Endothelial cell of umbilical vein (primary cell): ENCODE measurements around the gene ALG8. TPM values are rescaled to one million over a fixed set of nuclear protein-coding genes. Genes with fewer than 3 reads are reported as not detected.

Experiments used
- BruUV-seq: library from RNA; stranded (reverse); fragments of 400-500 nt; replicated peaks from 2 replicates; lab custom pipeline; 2021; lab: Mats Ljungman, UMichigan
- CTCF ChIA-PET: fragments of 300-600, 350-600 bp; sonication (Branson Sonifier 250); formaldehyde crosslinking; loops from one replicate; lab custom pipeline; 2021; ENCODE audit warnings: antibody characterized with exemption, inconsistent platforms; lab: Charles Lee
- POLR2A ChIA-PET: fragments of 300-600, 350-600 bp; sonication (Branson Sonifier 250); formaldehyde crosslinking; loops from one replicate; lab custom pipeline; 2021; ENCODE audit warnings: antibody characterized with exemption, inconsistent platforms; lab: Charles Lee
- DNase-seq: peaks from one replicate; pipeline ENCODE4 v3.0.0-alpha.2; 2011; ENCODE audit warnings: low read depth, low spot score
- FAIRE-seq: peaks from 2 replicates; lab custom pipeline; 2011; peaks lifted over from hg19 to GRCh38; lab: Jason Lieb, UNC
- H2AFZ ChIP-seq: 2 replicates; pipeline ENCODE4 v1.6.0; 2012; ENCODE audit warnings: low read depth, low read length, control low read depth, inconsistent platforms
- H3K27ac ChIP-seq: 2 replicates; pipeline ENCODE4 v1.5.1; 2011; ENCODE audit warnings: low read depth, mild to moderate bottlenecking, control low read depth, low read length, moderate library complexity; ENCODE audit not compliant: insufficient read depth
- H3K27me3 ChIP-seq, 2 experiments: 2 replicates each; pipeline versions ENCODE4 v1.6.0 to v1.6.1; 2011; ENCODE audit warnings: low read length in 2 of 2, mixed read lengths in 1 of 2; ENCODE audit not compliant: control insufficient read depth in 2 of 2, insufficient read depth in 2 of 2
- H3K36me3 ChIP-seq, 2 experiments: 2 replicates in 1 of 2; 3 replicates in 1 of 2; pipeline ENCODE4 v1.5.1; 2011; ENCODE audit warnings: low read length in 2 of 2, mild to moderate bottlenecking in 1 of 2, moderate library complexity in 1 of 2; ENCODE audit not compliant: control insufficient read depth in 2 of 2, insufficient read depth in 2 of 2; ENCODE audit errors: extremely low read depth in 1 of 2
- H3K4me1 ChIP-seq: 3 replicates; pipeline ENCODE4 v1.5.1; 2011; ENCODE audit warnings: mild to moderate bottlenecking, low read length; ENCODE audit not compliant: control insufficient read depth, insufficient read depth; ENCODE audit errors: extremely low read depth
- H3K4me2 ChIP-seq: 2 replicates; pipeline ENCODE4 v1.6.1; 2011; ENCODE audit warnings: low read length, control low read depth, mixed read lengths; ENCODE audit not compliant: insufficient read depth
- H3K4me3 ChIP-seq, 3 experiments: fragments of 200-600 bp in 1 of 3; sonication (generic), shearing (Covaris generic) in 1 of 3; replicated peaks in 1 of 3; 2 replicates each; pipeline ENCODE4 v1.5.1; 2011 to 2016; ENCODE audit warnings: control low read depth in 3 of 3, low read length in 3 of 3, mild to moderate bottlenecking in 2 of 3, inconsistent platforms in 1 of 3, low read depth in 1 of 3, moderate library complexity in 1 of 3; ENCODE audit not compliant: insufficient read depth in 1 of 3
- H3K79me2 ChIP-seq: 2 replicates; pipeline ENCODE4 v1.6.0; 2012; ENCODE audit warnings: low read length, inconsistent platforms; ENCODE audit not compliant: control insufficient read depth, insufficient read depth
- H3K9ac ChIP-seq: replicated peaks from 2 replicates; pipeline ENCODE3; 2011; ENCODE audit warnings: low read length, control low read depth; ENCODE audit not compliant: insufficient read depth; ENCODE audit errors: extremely low read depth
- H3K9me1 ChIP-seq: replicated peaks from 3 replicates; pipeline ENCODE4 v1.6.0; 2011; ENCODE audit warnings: mild to moderate bottlenecking, low read length; ENCODE audit not compliant: control insufficient read depth, insufficient read depth; ENCODE audit errors: extremely low read depth
- H3K9me3 ChIP-seq: replicated peaks from 2 replicates; pipeline ENCODE4 v1.5.1; 2012; ENCODE audit warnings: low read length, inconsistent platforms; ENCODE audit not compliant: control insufficient read depth, insufficient read depth
- H4K20me1 ChIP-seq: replicated peaks from 2 replicates; pipeline ENCODE3; 2011; ENCODE audit warnings: mild to moderate bottlenecking, low read length; ENCODE audit not compliant: control insufficient read depth, insufficient read depth; ENCODE audit errors: extremely low read depth
- CTCF ChIP-seq, 2 donors: IDR thresholded peaks; 1 replicate in 1 of 2; 2 replicates in 1 of 2; pipeline ENCODE4 v1.5.1; 2011; ENCODE audit warnings: low read length in 2 of 2, mild to moderate bottlenecking in 2 of 2, moderate library complexity in 2 of 2, control low read depth in 1 of 2, inconsistent platforms in 1 of 2, low read depth in 1 of 2; ENCODE audit not compliant: insufficient read depth in 1 of 2; ENCODE audit errors: extremely low read depth in 1 of 2
- EZH2 ChIP-seq: IDR thresholded peaks from 2 replicates; pipeline ENCODE4 v1.6.1; 2012; ENCODE audit warnings: borderline replicate concordance, low read depth, mild to moderate bottlenecking, moderate library complexity, low read length, inconsistent platforms; ENCODE audit not compliant: severe bottlenecking
- FOS ChIP-seq: IDR thresholded peaks from 2 replicates; pipeline ENCODE4 v1.6.1; 2011; ENCODE audit warnings: mild to moderate bottlenecking, low read length, moderate library complexity, borderline replicate concordance; ENCODE audit not compliant: insufficient read depth
- GATA2 ChIP-seq: IDR thresholded peaks from 2 replicates; pipeline ENCODE4 v1.7.0; 2011; ENCODE audit warnings: low read depth, mild to moderate bottlenecking, moderate library complexity, mixed read lengths, low read length; ENCODE audit not compliant: insufficient read length, insufficient read depth
- JUN ChIP-seq: IDR thresholded peaks from 2 replicates; pipeline ENCODE4 v1.6.1; 2011; ENCODE audit warnings: borderline replicate concordance, low read depth; ENCODE audit not compliant: insufficient read length, insufficient read depth
- MAX ChIP-seq: IDR thresholded peaks from 2 replicates; pipeline ENCODE4 v1.6.1; 2011; ENCODE audit not compliant: insufficient read depth, insufficient read length
- MYC ChIP-seq: IDR thresholded peaks from one replicate; pipeline ENCODE4 v1.6.1; 2011; ENCODE audit warnings: mild to moderate bottlenecking, low read depth, low read length
- POLR2A ChIP-seq: IDR thresholded peaks from 2 replicates; pipeline ENCODE4 v1.6.1; 2012; ENCODE audit warnings: low read depth, mild to moderate bottlenecking, control low read depth, low read length
- POLR2AphosphoS5 ChIP-seq: IDR thresholded peaks from 2 replicates; pipeline ENCODE4 v1.6.1; 2012; ENCODE audit warnings: low read depth, mild to moderate bottlenecking, control low read depth, low read length, moderate library complexity; ENCODE audit not compliant: insufficient read depth
- dilution Hi-C: fragments of 300-500 bp; cut with MboI; formaldehyde crosslinking; loops from one replicate; pipeline ENCODE4 v1.15.0; 2019; ENCODE audit warnings: low sequenced_read_pairs; ENCODE audit not compliant: extremely low pct_ligation_motif_present
- intact Hi-C: fragments of 100-400 bp; cut with micrococcal nuclease; formaldehyde crosslinking; loops from one replicate; pipeline ENCODE4 v1.10.0; 2022
- polyA plus RNA-seq, 4 experiments: library from polyadenylated mRNA; depleted of rRNA in 3 of 4; stranded (reverse) in 3 of 4; unstranded in 1 of 4; fragments of >200 nt; gene quantifications; 2 replicates each; pipeline versions ENCODE4 v1.2.1 to v1.2.3, GENCODE V29; 2011 to 2012; ENCODE audit warnings: missing spikeins in 1 of 4
- total RNA-seq: library from RNA; stranded (reverse); gene quantifications from 2 replicates; pipeline ENCODE4 v1.2.3, GENCODE V29; 2021

Gene ALG8
- total and polyA plus RNA-seq, 2 donors (not counting 3 experiments of a cell fraction or from before 2014, with no cell fraction given) = 43.9 to 48.2 TPM

- BruUV-seq = no TSS peak
- Histone ChIP-seq H3K9me3 (no peaks in the 10 kb centered on the region), H3K36me3 (peaks cover 3 to 7% of the 10 kb centered on the region in 2 experiments), H3K4me1 (peaks cover 15% of the 10 kb centered on the region), H3K79me2 (peaks cover 69% of the 10 kb centered on the region), H2AFZ (no peak overlapping the region), H3K27me3 (no peaks in the 10 kb centered on the region), H4K20me1 (no peaks in the 10 kb centered on the region), H3K9ac (no peak overlapping the region), H3K9me1 (no peaks in the 10 kb centered on the region), H3K27ac (no peak overlapping the region), H3K4me2 (no peak overlapping the region), H3K4me3 (no peak overlapping the region)
- no peak for TF ChIP-seq EZH2
- FAIRE-seq (no peak), DNase-seq (no peak)
- ChIA-PET CTCF (no interaction called here), POLR2A (no interaction called here)
- dilution Hi-C loops (no loop called here), intact Hi-C loops (loop anchor here (5.0 kb wide), 2 partner anchors 343 to 488 kb away; partner anchors contain the start of gene GAB2)
These were observed 64.7 kb downstream of the ALG8 start for GRCh38 chr11:78074756-78075155.

- Histone ChIP-seq H3K36me3 (peaks cover 10 to 11% of the 10 kb centered on the region in 2 experiments), H3K9ac (no peak overlapping the region), H3K79me2 (peaks cover 47% of the 10 kb centered on the region), H3K9me3 (no peaks in the 10 kb centered on the region), H3K4me1 (peaks cover 4% of the 10 kb centered on the region), H2AFZ (no peak overlapping the region), H4K20me1 (no peaks in the 10 kb centered on the region), H3K9me1 (no peaks in the 10 kb centered on the region), H3K27me3 (no peaks in the 10 kb centered on the region), H3K27ac (no peak overlapping the region), H3K4me2 (no peak overlapping the region), H3K4me3 (no peak overlapping the region)
- intact Hi-C loops = no loop called here
- DNase-seq (no peak), FAIRE-seq (no peak)
- dilution Hi-C loops = no loop called here
- no TSS peak for BruUV-seq
- TF ChIP-seq EZH2 (no peak), GATA2 (no peak), JUN (no peak), POLR2A (no peak), POLR2AphosphoS5 (no peak), FOS (no peak), MAX (no peak), MYC (no peak), CTCF (IDR thresholded peaks at IDR 0.05; ENCODE audit: extremely low read depth in 1 of 2, insufficient read depth in 1 of 2, low read depth in 1 of 2, low read length in 2 of 2) (no peak)
- ChIA-PET CTCF (no interaction called here), POLR2A (no interaction called here)
These were observed 67.0 kb downstream of the ALG8 start for GRCh38 chr11:78072455-78072854.
